Osteoblast (primary cell): ENCODE data around the gene DDX41. TPM values are rescaled to one million over a fixed set of nuclear protein-coding genes. Genes with fewer than 3 reads are reported as not detected.
A peak's percentile ranks its signal among the peaks of the same experiment; 100 is the strongest.

Experiments used
- DNase-seq: peaks from one replicate; pipeline ENCODE4 v3.0.0; 2011; ENCODE audit warnings: low spot score, mixed read lengths; ENCODE audit not compliant: insufficient read length; ENCODE audit errors: missing footprints
- H2AFZ ChIP-seq: 2 replicates; pipeline ENCODE4 v1.6.0; 2011; ENCODE audit warnings: mild to moderate bottlenecking, low read length
- H3K27ac ChIP-seq: 2 replicates; pipeline ENCODE4 v1.5.1; 2011; ENCODE audit warnings: mild to moderate bottlenecking, low read depth, low read length, moderate library complexity
- H3K27me3 ChIP-seq: 2 replicates; pipeline ENCODE4 v1.6.0; 2012; ENCODE audit warnings: mild to moderate bottlenecking, control low read depth, inconsistent platforms, low read length, moderate library complexity; ENCODE audit not compliant: insufficient read depth
- H3K36me3 ChIP-seq: 2 replicates; pipeline ENCODE4 v1.5.1; 2011; ENCODE audit warnings: mild to moderate bottlenecking, low read length, control low read depth, moderate library complexity; ENCODE audit not compliant: insufficient read depth
- H3K4me1 ChIP-seq: 2 replicates; pipeline ENCODE4 v1.5.1; 2011; ENCODE audit warnings: mild to moderate bottlenecking, low read length, control low read depth, moderate library complexity; ENCODE audit not compliant: insufficient read depth
- H3K4me2 ChIP-seq: 2 replicates; pipeline ENCODE4 v1.6.0; 2011; ENCODE audit warnings: mild to moderate bottlenecking, low read length; ENCODE audit not compliant: insufficient read depth
- H3K4me3 ChIP-seq: fragments of 200-600 bp; sonication (generic); 3 replicates; pipeline ENCODE4 v1.5.1; 2012; ENCODE audit warnings: mild to moderate bottlenecking, low read length, inconsistent platforms; ENCODE audit not compliant: insufficient read depth
- H3K79me2 ChIP-seq: 2 replicates; pipeline ENCODE4 v1.6.0; 2012; ENCODE audit warnings: mild to moderate bottlenecking, low read length, control low read depth, inconsistent platforms; ENCODE audit not compliant: insufficient read depth
- H3K9me3 ChIP-seq: 2 replicates; pipeline ENCODE4 v1.5.1; 2011; ENCODE audit warnings: low read depth, low read length, control low read depth
- H4K20me1 ChIP-seq: 2 replicates; pipeline ENCODE4 v1.6.0; 2012; ENCODE audit warnings: mild to moderate bottlenecking, low read length, control low read depth; ENCODE audit not compliant: insufficient read depth
- total RNA-seq: library from RNA; depleted of rRNA; stranded (reverse); fragments of >200 nt; gene quantifications from 2 replicates; pipeline ENCODE4 v1.2.3, GENCODE V29; 2012
- TF ChIP-seq, protein P1 (sequence below): IDR thresholded peaks from 2 replicates; pipeline ENCODE4 v1.5.1; 2011; ENCODE audit warnings: mild to moderate bottlenecking, low read depth, low read length, moderate library complexity; ENCODE audit errors: extremely low read depth

Gene DDX41
- total RNA-seq, 1 donor, result 68.4 TPM

DNA sequence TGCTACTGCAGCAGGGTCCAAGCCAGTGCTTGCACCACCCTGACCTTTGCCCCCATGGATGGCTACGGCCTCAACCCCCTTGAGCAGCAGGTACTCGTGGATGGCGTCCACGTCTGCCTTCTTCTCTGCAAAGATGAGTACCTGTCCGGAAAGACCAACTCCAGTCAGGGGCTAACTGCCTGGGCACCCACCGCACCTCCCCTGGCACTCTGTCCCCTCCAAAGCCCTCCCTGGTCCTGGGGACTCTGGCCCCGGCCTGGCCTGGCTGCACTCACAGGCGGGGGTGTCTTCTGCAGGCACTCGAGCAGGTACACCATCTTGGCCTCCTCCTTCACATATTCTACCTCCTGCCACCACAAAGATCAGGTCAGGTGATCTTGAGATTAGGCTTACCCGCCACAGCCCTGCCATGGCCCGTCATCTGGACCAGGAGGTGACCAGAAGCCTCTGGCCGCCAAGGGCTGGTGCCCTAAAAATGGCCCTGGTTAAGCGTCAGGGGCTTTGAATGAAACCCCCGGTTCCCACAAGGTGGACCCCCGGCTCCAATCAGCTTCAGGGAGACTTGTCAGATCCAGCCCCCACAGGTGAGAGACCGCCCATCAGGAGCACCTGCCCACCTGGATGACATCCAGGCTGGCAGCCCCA lies 3.9 kb downstream of the DDX41 start:
- no peak overlapping the region for H3K4me3 ChIP-seq
- TF ChIP-seq, protein P1, sequence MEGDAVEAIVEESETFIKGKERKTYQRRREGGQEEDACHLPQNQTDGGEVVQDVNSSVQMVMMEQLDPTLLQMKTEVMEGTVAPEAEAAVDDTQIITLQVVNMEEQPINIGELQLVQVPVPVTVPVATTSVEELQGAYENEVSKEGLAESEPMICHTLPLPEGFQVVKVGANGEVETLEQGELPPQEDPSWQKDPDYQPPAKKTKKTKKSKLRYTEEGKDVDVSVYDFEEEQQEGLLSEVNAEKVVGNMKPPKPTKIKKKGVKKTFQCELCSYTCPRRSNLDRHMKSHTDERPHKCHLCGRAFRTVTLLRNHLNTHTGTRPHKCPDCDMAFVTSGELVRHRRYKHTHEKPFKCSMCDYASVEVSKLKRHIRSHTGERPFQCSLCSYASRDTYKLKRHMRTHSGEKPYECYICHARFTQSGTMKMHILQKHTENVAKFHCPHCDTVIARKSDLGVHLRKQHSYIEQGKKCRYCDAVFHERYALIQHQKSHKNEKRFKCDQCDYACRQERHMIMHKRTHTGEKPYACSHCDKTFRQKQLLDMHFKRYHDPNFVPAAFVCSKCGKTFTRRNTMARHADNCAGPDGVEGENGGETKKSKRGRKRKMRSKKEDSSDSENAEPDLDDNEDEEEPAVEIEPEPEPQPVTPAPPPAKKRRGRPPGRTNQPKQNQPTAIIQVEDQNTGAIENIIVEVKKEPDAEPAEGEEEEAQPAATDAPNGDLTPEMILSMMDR, result no peak
- H2AFZ ChIP-seq, result no peak overlapping the region
- H4K20me1 ChIP-seq, result peaks cover 16% of the 10 kb centered on the region
- no peak overlapping the region for H3K27ac ChIP-seq
- H3K79me2 ChIP-seq, result peaks cover 24% of the 10 kb centered on the region
- H3K9me3 ChIP-seq, result no peaks in the 10 kb centered on the region
- H3K4me2 ChIP-seq, result no peak overlapping the region
- peaks cover 45% of the 10 kb centered on the region for H3K36me3 ChIP-seq
- H3K27me3 ChIP-seq, result no peaks in the 10 kb centered on the region
- DNase-seq, result peak; percentile 58
- peaks cover 8% of the 10 kb centered on the region for H3K4me1 ChIP-seq

DNA sequence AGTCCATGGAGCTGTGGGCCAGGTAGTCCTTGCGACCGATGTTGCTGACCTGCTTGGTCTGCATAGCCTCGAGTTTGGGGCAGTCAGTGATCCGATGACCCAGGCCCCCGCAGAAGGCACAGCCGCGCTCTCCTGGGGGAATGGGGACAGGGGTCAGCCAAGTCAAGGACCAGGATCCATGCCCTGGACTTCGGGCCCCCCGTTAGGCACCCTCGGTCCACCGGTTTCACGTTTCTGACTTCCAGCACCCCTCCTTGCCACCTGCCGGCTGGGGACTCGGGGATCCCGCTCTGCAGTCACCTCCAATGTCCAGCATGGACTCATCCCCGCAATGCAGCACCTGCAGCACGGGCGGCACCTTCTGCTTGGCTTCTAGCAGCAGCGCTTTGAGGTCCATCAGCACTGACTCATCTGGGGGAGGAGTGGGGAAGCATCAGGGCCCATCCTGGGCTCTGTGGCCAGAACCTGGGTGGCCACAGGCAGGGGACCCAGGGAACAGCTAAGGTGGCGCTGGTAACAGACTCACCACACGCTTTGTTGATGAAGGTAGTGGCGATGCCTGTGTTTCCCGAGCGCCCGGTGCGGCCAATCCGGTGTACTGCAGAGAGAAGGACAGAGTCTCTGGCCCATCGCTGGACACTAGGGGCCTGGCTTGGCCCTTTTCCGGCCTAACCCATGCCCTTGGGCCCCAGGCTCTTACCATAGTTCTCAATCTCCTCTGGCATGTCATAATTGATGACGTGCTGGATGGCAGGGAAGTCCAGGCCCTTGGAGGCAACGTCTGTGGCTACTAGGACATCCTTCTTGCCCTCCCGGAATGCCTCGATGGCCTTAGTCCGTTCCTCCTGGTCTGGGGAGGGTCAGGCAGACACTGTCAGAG lies 4.7 kb downstream of the DDX41 start:
- Histone ChIP-seq H3K27ac (no peak overlapping the region), H3K4me1 (peaks cover 8% of the 10 kb centered on the region), H3K4me2 (no peak overlapping the region), H3K27me3 (no peaks in the 10 kb centered on the region), H3K36me3 (peaks cover 45% of the 10 kb centered on the region), H3K79me2 (peaks cover 24% of the 10 kb centered on the region), H2AFZ (no peak overlapping the region), H4K20me1 (peaks cover 16% of the 10 kb centered on the region), H3K4me3 (no peak overlapping the region), H3K9me3 (no peaks in the 10 kb centered on the region)
- TF ChIP-seq, protein P1, result no peak
- DNase-seq, result peak; percentile 50

DNA sequence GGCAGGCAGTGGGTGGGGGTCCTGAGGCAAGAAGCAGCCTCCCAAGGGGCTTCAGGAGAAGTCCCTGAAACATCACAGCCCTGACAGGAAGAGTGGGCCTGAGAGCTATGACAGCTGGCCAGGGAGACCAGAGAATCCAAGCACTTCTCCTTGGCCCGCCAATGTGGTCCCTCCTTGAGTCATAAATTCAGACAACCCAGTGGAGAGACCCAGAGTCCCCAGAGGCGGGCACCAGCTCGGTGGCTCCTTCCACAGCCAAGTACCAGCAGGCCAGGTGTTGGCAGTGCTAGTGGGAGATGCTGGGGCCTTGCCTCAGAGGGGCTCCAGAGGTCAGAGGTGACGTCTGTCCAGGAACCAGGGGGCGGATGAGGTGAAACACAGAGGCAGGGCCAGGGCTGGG lies 5.6 kb downstream of the DDX41 start:
- H3K27ac ChIP-seq, result no peak overlapping the region
- H3K9me3 ChIP-seq, result no peaks in the 10 kb centered on the region
- no peak overlapping the region for H3K4me2 ChIP-seq
- H3K79me2 ChIP-seq, result peaks cover 19% of the 10 kb centered on the region
- TF ChIP-seq, protein P1, result no peak
- no peak overlapping the region for H3K4me3 ChIP-seq
- H2AFZ ChIP-seq, result no peak overlapping the region
- H4K20me1 ChIP-seq, result peaks cover 14% of the 10 kb centered on the region
- H3K36me3 ChIP-seq, result peaks cover 45% of the 10 kb centered on the region
- DNase-seq, result no peak
- H3K27me3 ChIP-seq, result no peaks in the 10 kb centered on the region
- peaks cover 6% of the 10 kb centered on the region for H3K4me1 ChIP-seq

DNA sequence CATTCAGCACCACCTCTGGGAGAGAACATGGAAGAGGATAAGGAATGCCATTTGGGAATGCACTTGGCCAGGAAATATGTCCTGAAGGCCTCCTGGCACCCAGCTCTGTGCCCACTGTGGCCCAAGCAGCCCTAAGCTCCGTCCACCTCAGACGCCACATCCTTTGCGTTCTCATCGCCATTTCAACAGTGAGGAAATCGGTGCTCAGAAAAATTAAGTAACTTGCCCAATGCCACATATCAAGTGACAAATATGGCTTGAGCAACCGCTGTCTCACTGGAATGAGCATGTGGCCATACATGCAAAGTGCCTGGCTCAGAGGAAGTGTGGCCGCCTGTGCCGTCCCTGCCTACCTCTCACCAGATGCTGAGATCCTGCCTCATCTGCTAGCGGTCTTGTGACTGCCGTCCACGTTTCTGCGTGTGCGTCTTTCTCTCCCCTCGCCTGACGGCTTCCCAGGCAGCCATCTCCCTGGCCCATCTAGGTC lies 6.2 kb downstream of the DDX41 start:
- DNase-seq, result no peak
- H2AFZ ChIP-seq, result no peak overlapping the region
- H4K20me1 ChIP-seq, result peaks cover 9% of the 10 kb centered on the region
- peaks cover under 1% of the 10 kb centered on the region for H3K4me1 ChIP-seq
- TF ChIP-seq, protein P1, result no peak
- no peaks in the 10 kb centered on the region for H3K9me3 ChIP-seq
- H3K79me2 ChIP-seq, result peaks cover 13% of the 10 kb centered on the region
- no peak overlapping the region for H3K4me2 ChIP-seq
- no peak overlapping the region for H3K4me3 ChIP-seq
- H3K27me3 ChIP-seq, result no peaks in the 10 kb centered on the region
- peaks cover 42% of the 10 kb centered on the region for H3K36me3 ChIP-seq
- H3K27ac ChIP-seq, result no peak overlapping the region
